Osteocyte (in vitro differentiated cells): ENCODE results near the gene ANKRD39. TPM values are rescaled to one million over a fixed set of nuclear protein-coding genes. Genes with fewer than 3 reads are reported as not detected.

Experiments
- DNase-seq: peaks from one replicate; pipeline ENCODE4 v3.0.0; 2021; ENCODE audit warnings: mixed read lengths; ENCODE audit not compliant: unreplicated experiment; ENCODE audit errors: extremely low spot score
- H3K27ac Mint-ChIP-seq: one replicate; pipeline ENCODE4 v1.8.0; 2021; ENCODE audit warnings: mild to moderate bottlenecking, mixed read lengths; ENCODE audit not compliant: unreplicated experiment
- H3K27me3 Mint-ChIP-seq: one replicate; pipeline ENCODE4 v1.8.0; 2021; ENCODE audit warnings: mixed read lengths; ENCODE audit not compliant: unreplicated experiment
- H3K36me3 Mint-ChIP-seq: one replicate; pipeline ENCODE4 v1.8.0; 2021; ENCODE audit warnings: mixed read lengths; ENCODE audit not compliant: unreplicated experiment
- H3K4me1 Mint-ChIP-seq: one replicate; pipeline ENCODE4 v1.8.0; 2021; ENCODE audit warnings: mixed read lengths; ENCODE audit not compliant: unreplicated experiment
- H3K4me3 Mint-ChIP-seq: one replicate; pipeline ENCODE4 v1.8.0; 2021; ENCODE audit warnings: mild to moderate bottlenecking, moderate library complexity, mixed read lengths; ENCODE audit not compliant: unreplicated experiment
- H3K9me3 Mint-ChIP-seq: one replicate; pipeline ENCODE4 v1.8.0; 2021; ENCODE audit warnings: mixed read lengths; ENCODE audit not compliant: unreplicated experiment
- CTCF ChIP-seq: fragments of 200-600 bp; sonication (generic); IDR thresholded peaks from 2 replicates; pipeline ENCODE4 v1.5.0; 2021; ENCODE audit warnings: antibody characterized with exemption, mild to moderate bottlenecking, moderate library complexity
- total RNA-seq: library from RNA; stranded (reverse); gene quantifications from 2 replicates; pipeline ENCODE4 v1.2.1, GENCODE V29; 2021

ANKRD39 gene
- total RNA-seq, 1 donor from 2014 or later = 12.4 TPM

- DNase-seq = no peak
- no peak overlapping the region for H3K4me3 Mint-ChIP-seq
- H3K27me3 Mint-ChIP-seq = no peaks in the 10 kb centered on the region
- no peak overlapping the region for H3K27ac Mint-ChIP-seq
- no peak for TF ChIP-seq CTCF
- H3K4me1 Mint-ChIP-seq = peaks cover 11% of the 10 kb centered on the region
- peaks cover 17% of the 10 kb centered on the region for H3K36me3 Mint-ChIP-seq
- H3K9me3 Mint-ChIP-seq = no peaks in the 10 kb centered on the region
Observed at GRCh38 chr2:96830044-96830562, 27.7 kb downstream of the ANKRD39 start.

GRCh38 chr2:96828874-96829273 lies 28.9 kb downstream of the ANKRD39 start:
- DNase-seq = no peak

GRCh38 chr2:96828436-96828835 lies 29.4 kb downstream of the ANKRD39 start:
- peaks cover 11% of the 10 kb centered on the region for H3K4me1 Mint-ChIP-seq
- H3K27ac Mint-ChIP-seq = no peak overlapping the region
- H3K27me3 Mint-ChIP-seq = no peaks in the 10 kb centered on the region
- H3K36me3 Mint-ChIP-seq = peaks cover 17% of the 10 kb centered on the region
- no peak for TF ChIP-seq CTCF
- H3K9me3 Mint-ChIP-seq = no peaks in the 10 kb centered on the region
- no peak for DNase-seq
- no peak overlapping the region for H3K4me3 Mint-ChIP-seq

More at GRCh38 chr2:96828874-96829273, 28.9 kb downstream of the ANKRD39 start:
- Mint-ChIP-seq H3K4me3 (no peak overlapping the region), H3K9me3 (no peaks in the 10 kb centered on the region), H3K36me3 (peaks cover 17% of the 10 kb centered on the region), H3K27me3 (no peaks in the 10 kb centered on the region), H3K4me1 (peaks cover 14% of the 10 kb centered on the region), H3K27ac (no peak overlapping the region)
- TF ChIP-seq CTCF = no peak

- no peaks in the 10 kb centered on the region for H3K9me3 Mint-ChIP-seq
- no peak for DNase-seq
- H3K27me3 Mint-ChIP-seq = no peaks in the 10 kb centered on the region
- H3K4me3 Mint-ChIP-seq = no peak overlapping the region
- H3K27ac Mint-ChIP-seq = no peak overlapping the region
- peaks cover 3% of the 10 kb centered on the region for H3K4me1 Mint-ChIP-seq
- TF ChIP-seq CTCF = no peak
- H3K36me3 Mint-ChIP-seq = peaks cover 17% of the 10 kb centered on the region
Observed at GRCh38 chr2:96826546-96827278, 31.1 kb downstream of the ANKRD39 start.

GRCh38 chr2:96825057-96825456 lies 32.8 kb downstream of the ANKRD39 start:
- Mint-ChIP-seq H3K36me3 (peaks cover 21% of the 10 kb centered on the region), H3K4me3 (no peak overlapping the region), H3K27ac (no peak overlapping the region)

More at GRCh38 chr2:96825057-96825456, 32.8 kb downstream of the ANKRD39 start:
- H3K4me1 Mint-ChIP-seq = peaks cover 3% of the 10 kb centered on the region
- no peak for TF ChIP-seq CTCF
- no peaks in the 10 kb centered on the region for H3K9me3 Mint-ChIP-seq
- H3K27me3 Mint-ChIP-seq = no peaks in the 10 kb centered on the region
- DNase-seq = no peak
